Activated CD4-positive, alpha-beta T cell treated with anti-CD3 and anti-CD28 coated beads, Interleukin-2, Interleukin-6, amounts not matched to agents 100 ng/mL and 50 ng/mL, durations not matched to agents 16 hours and 8 hours (primary cell): ENCODE data around the gene DNAJC16.
"Not testable (repeated sequence)": the region's sequence is repeated elsewhere in the genome, so short reads cannot be mapped to it uniquely, and the experiment has no call there.

Experiments used
- DNase-seq: peaks from one replicate; pipeline ENCODE4 v3.0.0-alpha.2; 2020

Gene DNAJC16

DNA sequence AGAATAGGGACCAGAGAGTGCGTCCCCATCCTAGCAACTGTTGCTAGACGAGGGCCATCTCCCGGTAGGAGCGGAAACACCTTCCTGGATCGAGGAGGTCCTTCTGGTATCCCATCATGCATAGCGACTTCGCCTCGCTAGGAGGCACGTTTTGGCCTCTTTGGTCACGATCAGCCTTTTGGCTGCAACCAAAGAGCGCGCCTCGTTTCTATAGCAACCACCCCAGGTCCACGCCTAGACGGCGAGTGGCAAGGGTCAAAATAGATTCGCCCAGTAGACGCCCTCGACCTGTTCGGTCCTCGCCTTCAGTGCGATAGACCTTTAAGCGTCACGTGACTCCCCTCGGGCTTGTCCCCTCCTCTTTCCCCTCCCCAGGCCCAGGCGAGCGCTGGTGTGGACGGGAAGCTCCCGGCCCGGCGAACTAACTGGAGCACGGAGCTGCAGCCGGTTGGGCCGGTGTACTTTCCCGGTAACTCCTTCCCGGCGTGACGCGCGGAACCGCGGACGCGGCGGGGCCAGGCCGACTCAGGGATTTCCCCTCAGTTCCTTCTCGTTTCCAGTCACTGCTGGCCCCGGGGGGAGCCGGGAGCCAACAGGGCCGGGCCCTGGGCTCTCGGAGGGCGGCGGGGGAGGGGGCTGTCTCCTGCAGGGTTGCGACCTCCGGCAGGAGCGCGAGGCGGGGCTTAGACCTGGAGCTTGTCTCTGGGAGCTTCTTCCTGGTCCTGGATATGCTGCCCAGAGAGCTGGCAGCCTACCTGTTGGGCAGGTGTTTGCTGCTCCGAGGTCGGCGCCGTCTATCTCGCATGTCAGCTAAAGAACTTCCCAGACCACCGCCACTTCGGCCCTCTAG is at the start of gene DNAJC16:
TSS of gene DNAJC16 (plus strand) at position 359 of the 850 bp plus-strand sequence. CDS start 2,258 bp downstream, outside the sequence.
- DNase-seq, result peak; percentile 100

DNA sequence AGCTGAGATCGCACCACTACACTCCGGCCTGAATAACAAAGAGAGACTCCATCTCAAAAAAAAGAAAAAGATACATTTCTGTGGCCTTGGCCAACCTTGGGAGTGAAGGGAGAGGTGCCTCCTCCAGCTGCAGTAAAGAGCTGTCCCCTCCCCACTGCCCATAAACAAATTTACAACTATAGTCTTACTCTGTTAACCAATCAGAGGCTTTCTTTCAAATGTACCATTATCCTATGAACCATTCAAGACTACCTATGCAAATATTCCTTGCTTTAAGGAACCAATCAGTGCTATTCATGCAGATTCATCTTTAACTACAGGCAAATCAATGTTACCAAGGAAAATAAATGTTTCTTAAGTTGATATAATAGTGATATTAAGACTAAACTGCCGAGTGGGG is 49.7 kb upstream of the DNAJC16 start:
- DNase-seq, result no peak

DNA sequence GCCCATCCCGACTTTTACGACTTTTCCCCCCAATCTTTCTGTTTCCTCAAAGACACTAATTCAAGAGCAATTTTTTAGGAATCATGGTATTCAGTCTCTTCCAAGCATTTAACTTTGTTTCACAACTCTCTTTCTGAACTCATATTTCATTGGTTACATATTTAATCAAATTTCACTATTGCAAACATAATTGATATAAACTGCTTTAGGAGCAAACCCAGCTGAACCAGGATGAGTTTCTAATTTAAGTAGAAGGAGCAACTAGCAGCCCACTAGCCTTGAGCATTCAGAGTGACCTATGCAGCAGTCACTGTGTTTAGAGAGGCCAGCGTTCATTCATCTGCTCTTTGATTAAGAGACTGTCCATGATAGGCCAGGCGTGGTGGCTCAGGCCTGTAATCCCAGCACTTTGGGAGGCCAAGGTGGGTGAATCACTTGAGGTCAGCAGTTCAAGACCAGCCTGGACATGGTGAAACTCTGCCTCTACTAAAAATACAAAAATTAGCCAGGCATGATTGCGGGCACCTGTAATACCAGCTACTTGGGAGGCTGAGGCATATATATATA is 48.9 kb upstream of the DNAJC16 start:
- no peak for DNase-seq

DNA sequence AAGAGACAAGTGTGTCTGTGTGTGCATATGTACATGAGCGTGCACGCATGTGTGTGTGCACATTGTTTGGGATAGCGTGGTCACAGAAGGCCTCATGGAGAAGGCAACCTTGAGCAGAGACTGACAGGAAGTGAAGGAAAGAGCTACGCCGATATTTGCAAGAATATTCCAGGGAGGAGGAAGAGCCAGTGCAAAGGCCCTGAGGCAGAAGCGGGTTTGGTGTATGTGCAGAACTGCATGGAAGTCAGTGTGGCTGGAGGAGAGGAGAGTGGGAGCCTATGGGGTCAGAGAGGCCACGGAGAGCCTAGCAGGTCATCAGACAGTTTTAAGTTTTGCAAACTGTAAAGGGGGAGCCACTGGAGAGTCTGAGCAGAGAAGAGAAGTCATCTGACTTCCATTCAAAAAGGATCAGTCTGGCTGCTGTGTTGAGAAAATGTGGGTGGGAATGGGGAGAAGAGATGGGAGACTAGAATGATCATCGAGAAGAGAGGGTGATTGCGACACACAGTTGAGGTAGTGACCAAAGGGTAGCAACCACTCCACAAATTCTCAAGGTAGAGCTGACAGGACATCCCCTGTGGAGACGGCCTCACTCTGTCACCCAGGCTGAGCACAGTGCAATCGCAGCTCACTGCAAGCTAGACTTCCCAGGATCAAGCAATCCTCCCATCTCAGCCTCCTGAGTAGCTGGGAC is 46.8 kb upstream of the DNAJC16 start:
- no peak for DNase-seq

DNA sequence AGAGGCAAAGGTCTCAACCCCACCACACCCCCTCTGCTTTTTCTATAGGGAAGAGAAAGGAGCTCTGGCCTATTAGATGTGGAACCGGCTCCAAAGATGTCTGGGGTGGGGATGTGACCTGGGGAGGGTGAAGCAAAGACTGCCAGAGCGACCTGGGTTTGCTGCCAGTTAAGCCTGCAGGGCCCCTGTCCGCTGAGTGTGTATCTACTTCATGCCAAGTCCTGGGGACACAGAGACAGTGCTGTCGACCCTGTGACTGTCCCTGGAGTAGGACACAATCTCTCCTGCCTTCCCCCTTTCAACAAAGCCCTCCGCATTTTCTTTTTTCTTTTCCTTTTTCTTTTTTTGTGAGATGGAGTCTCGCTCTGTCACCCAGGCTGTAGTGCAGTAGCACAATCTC is 44.2 kb upstream of the DNAJC16 start:
- not testable (repeated sequence) for DNase-seq

DNA sequence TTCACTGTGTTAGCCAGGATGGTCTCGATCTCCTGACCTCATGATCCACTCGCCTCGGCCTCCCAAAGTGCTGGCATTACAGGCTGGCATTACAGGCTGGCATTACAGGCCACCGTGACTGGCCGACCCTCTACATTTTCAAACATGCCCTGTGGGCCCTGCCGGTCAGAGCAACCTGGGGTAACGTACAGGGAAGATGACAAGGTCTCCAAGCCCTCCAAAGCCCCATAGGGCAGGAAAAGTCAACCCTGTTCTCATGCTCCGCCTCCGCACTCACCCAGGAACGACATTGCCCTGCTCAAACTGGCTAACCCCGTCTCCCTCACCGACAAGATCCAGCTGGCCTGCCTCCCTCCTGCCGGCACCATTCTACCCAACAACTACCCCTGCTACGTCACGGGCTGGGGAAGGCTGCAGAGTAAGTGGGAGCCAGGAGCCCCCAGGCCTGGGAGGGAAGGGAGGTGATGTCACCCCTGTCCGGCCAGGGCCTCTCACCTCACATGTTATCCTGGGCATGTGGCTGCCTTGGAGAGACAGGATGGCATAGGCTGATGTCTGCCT is 43.6 kb upstream of the DNAJC16 start:
- not testable (repeated sequence) for DNase-seq

DNA sequence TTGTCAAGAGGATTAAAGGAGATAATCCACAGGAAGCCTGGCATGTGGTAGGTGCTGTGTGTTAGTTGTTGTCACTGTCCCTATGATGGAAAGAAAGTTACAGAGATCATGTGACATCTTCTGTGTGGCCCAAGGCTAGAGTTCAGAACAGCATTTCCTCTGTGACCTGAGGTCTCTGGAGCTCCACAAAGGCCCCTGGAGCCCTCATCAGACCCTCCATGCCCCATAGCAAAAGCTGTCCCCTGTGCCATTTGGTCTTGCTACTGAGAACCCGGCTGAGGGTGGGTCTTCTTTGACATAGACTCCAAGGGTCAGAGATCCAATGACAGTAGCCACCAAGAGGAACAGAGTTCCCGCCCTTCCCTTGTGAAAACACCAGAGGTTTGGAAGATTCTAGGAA is 42.7 kb upstream of the DNAJC16 start:
- DNase-seq, result no peak

DNA sequence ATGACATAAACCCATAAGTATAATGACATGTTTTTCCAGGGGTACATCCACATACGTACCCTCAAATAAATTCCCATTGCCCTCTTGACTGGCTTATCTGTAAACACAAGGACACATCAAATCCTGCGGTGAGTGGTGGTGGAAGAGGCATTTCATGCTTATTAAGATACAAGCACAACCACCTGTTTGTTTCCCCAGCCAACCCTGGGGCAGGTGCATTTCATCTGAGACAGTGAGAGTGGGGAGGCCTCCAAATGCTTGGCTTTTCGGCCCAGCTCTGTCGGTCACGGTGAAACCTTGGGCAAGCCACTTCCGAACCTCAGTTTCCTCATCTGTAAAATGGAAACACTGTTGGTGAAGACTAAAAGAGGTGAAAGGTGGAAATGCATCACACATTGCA is 42.2 kb upstream of the DNAJC16 start:
- not testable (repeated sequence) for DNase-seq

DNA sequence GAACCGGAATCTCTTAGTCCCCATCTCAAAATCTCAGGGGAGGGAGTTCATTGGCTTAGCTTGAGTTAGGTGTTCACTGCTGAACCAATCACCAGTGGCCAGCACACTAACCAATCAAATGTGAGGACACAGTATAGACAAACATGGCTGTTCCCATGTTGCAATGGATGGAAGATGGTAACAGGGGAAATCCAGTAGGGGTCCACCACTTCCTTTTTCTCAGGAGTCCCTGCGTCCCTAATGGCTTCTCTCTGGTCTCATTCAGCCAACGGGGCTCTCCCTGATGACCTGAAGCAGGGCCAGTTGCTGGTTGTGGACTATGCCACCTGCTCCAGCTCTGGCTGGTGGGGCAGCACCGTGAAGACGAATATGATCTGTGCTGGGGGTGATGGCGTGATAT is 41.0 kb upstream of the DNAJC16 start:
- DNase-seq, result no peak

DNA sequence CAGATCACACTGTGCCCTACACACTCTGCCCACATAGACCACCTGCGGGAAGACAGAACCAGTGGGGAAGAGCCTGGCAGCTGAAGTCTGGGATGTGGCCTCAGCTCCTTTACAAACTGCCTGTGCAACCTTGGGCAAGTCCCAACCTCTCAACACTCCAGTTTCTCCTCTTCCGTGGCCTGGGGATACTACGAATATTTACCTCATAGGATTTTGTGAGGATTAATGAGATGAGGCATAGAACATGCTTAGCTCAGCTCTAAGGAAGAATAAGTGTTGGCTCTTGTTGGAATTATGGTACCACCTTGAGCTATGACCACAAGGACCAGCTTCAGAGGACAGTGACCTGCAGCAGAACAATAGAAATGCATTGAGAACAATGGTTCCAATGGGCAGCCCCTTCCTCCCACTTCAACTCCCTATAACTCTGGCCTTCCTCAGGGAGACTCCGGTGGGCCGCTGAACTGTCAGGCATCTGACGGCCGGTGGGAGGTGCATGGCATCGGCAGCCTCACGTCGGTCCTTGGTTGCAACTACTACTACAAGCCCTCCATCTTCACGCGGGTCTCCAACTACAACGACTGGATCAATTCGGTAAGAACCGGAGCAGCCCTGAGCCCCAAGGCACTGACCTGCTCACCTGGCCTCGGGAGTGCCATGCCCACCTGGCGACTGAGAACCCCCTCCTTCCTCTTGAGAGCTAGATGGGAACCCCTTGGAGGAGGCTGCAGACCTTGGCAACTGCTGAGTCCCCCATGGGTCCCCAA is 39.6 kb upstream of the DNAJC16 start:
- DNase-seq, result not testable (repeated sequence)

DNA sequence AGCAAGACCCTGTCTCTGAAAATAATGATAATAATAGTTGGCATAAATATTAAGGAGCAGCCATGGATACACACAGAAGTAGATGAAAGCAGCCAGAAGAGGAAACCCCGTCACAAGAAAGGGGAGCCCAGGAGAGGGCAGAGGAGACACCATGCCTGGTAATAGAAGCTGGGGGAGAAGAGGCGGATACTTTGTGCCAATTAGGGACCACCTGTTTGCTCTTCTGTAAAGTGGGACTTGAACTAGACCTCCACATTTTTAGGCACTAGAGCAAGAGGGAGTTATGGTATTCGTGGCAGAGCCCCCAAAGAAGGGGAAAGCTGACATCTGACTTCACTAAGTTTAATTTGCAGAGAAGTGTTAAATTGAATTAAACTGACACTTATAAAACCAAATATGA is 38.3 kb upstream of the DNAJC16 start:
- DNase-seq, result no peak

DNA sequence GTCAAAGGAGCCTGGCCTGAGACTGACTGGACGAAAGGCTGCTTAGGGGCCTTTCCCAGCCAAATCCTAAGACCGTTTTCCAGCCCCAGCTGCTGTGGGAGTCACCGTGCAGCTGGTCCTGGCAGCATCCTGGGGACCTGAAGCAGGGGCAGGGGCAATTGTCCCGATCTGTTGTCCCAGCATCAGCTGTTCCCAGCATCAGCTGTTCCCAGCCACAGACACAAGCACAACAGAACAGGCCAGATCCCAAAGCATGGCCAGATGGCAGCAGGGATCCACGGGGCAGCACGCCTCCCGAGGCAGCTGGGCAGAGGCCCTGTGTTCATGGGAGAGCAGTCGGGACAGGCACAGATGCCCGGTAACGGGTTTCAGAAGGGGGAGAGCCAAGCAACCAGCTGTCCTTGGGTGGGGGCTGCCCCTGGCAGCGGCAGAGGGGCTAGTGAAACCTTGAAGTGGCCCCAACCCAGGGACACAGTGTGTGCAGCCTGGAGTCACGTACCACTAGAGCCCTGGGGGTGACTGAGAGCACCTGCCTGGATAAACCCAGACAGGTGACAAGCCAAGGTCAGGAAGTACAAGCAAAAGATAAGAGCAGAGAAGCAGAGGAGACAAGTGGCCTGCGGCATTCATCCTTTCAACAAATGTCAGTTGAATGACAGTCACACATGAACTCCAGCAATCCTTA is 37.5 kb upstream of the DNAJC16 start:
- DNase-seq, result no peak

DNA sequence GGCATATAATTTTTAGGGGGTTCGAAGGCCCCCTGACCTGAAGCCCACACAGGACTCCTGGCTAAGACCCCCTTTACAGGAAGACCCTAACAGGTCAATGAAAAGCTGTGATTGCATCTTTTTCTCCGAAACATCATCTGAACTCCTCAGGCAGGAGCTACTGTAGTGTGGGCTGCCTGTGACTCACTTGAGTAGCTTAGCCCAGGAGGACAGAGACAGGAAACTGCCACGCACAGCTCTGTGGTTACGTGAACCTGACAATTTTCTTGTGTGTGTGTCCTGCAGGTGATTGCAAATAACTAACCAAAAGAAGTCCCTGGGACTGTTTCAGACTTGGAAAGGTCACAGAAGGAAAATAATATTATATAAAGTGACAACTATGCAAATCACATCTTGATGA is 35.6 kb upstream of the DNAJC16 start:
- DNase-seq, result peak; percentile 47

DNA sequence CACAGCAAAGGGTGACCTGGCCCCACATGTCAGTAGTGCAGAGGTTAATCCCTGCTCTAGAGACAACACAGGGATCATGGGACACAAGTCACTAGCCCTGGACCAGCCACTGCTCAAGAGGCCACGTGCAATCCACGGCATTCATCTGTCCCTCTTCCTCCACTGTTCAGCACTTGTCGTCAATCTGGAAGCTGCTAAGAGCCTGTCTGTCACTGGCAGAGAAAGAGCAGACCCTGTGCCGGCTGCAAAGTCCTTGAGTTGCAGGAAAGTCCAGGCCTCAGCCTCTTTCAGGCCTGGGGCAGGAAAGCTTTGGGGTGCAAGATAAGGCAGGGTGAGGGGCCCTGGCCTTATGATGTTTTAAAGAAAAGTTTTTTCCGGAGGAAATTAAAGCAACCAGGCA is 34.1 kb upstream of the DNAJC16 start:
- DNase-seq, result no peak

DNA sequence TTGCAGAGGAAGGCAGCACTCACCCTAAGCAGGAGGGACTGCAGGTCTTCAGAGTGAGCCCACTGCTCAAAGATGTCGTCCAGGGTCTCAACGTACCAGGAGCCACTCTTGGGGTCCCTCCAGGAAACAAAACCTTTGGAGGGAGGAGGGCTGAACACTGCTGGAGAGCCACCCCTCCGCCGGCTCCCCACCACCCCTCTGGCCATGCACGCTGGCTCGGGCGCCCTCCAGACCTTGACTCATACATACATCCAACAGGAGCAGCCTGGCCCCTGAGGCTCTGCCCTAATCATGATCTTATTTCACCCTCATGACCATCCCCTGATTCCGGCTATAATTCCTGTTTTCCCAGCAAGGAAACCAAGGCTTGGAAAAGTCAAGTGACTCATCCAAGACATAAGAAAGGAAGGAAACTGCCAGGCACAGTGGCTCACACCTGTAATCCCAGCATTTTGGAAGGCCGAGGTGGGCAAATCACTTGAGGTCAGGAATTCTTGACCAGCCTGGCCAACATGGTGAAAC is 32.7 kb upstream of the DNAJC16 start:
- DNase-seq, result no peak

DNA sequence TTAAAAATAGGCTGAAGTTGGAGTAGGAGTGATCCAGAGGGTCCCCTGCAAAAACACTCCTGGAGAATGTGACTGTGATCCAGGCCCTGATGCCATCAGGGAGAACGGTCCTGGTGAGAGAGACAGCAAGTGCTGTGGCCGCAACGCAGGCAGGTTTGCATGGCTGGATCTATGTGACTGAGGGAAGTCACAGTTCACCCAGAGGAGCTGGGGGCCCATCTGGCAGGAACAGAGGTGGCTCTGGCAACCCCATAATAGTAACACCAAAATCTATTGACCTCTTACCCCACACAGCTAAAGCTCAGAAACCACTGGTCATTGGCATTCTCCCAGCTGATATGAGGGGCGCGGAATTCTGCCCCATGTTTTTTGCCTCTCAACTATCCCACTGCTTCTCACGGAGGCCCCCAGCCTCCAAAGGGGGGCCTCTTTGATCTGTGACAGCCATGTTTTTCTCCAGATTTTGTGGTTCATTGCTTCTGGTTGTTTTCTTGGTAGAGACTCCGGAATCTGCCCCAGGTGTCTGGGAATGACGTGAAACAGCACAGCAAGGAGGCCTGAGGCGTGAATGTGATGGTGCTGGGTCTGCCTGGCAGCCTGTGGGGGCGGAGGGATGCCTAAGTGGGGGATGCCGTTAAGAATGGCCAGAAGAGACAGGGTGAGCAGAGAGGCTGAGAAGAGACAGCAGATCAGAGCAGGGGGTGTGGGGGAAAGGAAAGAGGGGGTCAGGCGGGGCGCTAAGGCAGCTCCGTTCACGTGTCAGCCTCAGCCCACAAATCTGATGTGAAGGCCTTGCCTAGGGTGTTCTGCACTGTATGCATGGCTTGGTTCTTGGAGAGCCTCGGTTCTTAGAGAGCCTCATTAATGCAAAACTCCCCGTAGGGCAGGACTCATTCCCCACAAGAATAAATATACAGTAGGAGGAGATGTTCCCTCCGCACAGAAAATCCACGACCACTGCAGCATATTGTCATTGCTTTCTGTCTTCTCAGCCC is 26.2 kb upstream of the DNAJC16 start:
- no peak for DNase-seq

DNA sequence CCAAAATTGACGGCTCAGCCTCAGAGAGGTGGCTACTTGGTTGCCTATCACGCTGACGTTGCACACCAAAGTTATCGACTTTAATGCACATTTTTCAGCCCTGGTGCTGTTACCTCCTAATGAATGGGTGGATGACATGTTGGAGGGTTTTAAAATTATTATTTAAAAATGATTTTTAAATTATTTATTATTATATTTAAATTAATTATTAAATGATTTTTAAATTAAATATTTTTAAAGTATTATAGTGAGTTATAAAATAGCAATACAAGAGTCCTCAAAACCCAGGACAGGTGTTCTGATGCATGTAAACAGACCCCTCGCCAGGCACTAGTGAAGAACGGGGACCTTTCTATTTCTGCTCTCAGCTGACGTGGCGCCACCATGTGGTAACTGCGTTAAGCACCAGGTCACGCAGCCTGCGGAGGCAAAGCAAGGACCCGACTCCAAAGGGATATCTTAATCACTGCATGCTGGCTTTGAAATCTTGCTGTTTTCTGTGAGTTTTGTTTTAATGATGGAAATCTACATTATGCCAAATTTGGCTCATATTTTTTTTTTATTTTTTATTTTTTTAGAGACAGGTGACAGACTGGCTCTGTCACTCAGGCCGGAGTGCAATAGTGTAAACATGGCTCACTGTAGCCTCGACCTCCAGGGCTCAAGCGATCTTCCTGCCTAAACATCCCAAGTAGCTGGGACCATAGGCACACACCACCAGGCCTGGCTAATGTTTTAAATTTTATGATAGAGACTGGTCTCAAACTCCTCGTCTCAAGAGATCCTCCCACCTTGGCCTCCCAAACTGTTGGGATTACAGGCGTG is 25.2 kb upstream of the DNAJC16 start:
- peak; percentile 68 for DNase-seq

DNA sequence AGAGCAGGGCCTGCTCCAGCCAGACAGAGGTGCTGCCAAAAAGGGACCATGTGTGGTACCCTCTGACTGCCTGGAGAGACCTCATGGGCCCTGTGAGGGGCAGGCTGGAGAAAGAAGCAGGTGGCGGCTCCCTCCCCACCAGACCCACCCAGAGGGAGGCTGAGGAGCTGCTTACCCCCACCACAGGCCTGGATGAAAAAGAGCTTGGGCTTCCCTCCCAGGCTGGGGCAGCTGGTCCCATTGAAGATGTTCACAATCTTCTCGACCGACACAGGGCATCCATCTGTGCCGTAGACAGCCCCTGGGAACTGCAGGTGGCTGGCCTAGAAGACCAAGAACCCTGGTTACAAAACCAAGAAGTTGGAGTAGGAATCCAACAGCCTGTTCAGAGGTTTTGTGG is 22.2 kb upstream of the DNAJC16 start:
- no peak for DNase-seq

DNA sequence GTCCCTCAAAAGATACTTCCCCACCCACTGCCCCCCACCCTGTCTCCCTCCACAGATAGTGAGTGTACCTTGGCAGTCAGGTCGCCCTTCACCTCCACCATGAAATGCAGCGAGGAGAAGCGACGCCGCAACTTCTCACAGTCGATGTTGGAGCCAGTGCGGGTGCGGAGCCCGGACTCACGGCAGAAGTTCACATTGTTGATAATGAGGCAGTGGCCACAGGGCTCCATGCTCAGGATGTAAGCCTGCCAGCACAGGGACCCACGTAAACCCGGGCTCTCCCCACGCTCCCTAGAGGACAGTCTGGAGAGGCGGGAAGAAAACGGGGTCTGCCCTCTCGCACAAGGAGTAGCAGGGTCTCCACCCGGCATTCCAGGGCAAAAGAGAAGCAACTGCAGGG is 19.8 kb upstream of the DNAJC16 start:
- no peak for DNase-seq

DNA sequence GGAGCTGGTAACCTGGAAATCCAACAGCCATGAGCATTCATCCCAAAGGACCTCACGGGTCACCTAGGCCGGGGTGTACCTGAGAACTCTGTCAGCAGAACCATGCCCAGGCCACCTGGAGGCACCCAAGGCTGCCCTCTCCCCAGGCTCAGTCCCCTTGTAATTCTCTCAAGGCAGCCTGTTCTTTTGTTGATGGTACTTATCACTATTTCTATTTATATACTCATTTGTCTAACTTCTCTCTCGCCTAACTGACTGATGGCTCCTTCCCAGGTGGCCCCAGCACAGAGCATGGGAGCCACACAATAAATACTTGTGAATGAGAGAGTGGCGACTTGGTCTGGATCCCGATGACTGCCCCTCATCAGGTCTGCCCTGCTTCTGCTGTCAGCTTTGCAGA is 19.4 kb upstream of the DNAJC16 start:
- DNase-seq, result no peak
